MG63 (cell line): ENCODE data around the gene DDX46. TPM values are rescaled to one million over a fixed set of nuclear protein-coding genes. Genes with fewer than 3 reads are reported as not detected.

Experiments
- DNase-seq: peaks from one replicate; pipeline ENCODE4 v3.0.0-alpha.2; 2020
- H3K27me3 ChIP-seq: fragments of 250-450 bp; sonication (Bioruptor Pico); 2 replicates; pipeline ENCODE4 v1.5.1; 2020; ENCODE audit warnings: mild to moderate bottlenecking, moderate library complexity
- H3K36me3 ChIP-seq: fragments of 250-450 bp; sonication (Bioruptor Pico); 2 replicates; pipeline ENCODE4 v1.5.1; 2020; ENCODE audit warnings: mild to moderate bottlenecking, moderate library complexity
- H3K4me3 ChIP-seq: fragments of 250-450 bp; sonication (Bioruptor Pico); 2 replicates; pipeline ENCODE4 v1.5.1; 2020; ENCODE audit warnings: mild to moderate bottlenecking, moderate library complexity
- H3K9me3 ChIP-seq: fragments of 250-450 bp; sonication (Bioruptor Pico); 2 replicates; pipeline ENCODE4 v1.5.1; 2020; ENCODE audit warnings: mild to moderate bottlenecking, moderate library complexity
- total RNA-seq: library from RNA; depleted of rRNA; stranded (reverse); fragments of >200 nt; shearing (Covaris generic); gene quantifications from 2 replicates; pipeline ENCODE4 v1.2.3, GENCODE V29; 2014; ENCODE audit warnings: low replicate concordance

Gene DDX46
- total RNA-seq, 1 experiment from 2014 or later = 16.4 TPM

GRCh38 chr5:134769206-134769605 lies 10.6 kb downstream of the DDX46 start:
- H3K9me3 ChIP-seq = no peaks in the 10 kb centered on the region
- H3K4me3 ChIP-seq = no peak overlapping the region
- peak; percentile 49 for DNase-seq
- H3K27me3 ChIP-seq = no peaks in the 10 kb centered on the region
- peaks cover 97% of the 10 kb centered on the region for H3K36me3 ChIP-seq

GRCh38 chr5:134772461-134773125 lies 14.0 kb downstream of the DDX46 start:
- Histone ChIP-seq H3K4me3 (no peak overlapping the region), H3K36me3 (peaks cover 93% of the 10 kb centered on the region), H3K27me3 (no peaks in the 10 kb centered on the region), H3K9me3 (no peaks in the 10 kb centered on the region)
- DNase-seq = no peak

GRCh38 chr5:134777366-134777765 lies 18.8 kb downstream of the DDX46 start:
- no peak for DNase-seq
- H3K4me3 ChIP-seq = no peak overlapping the region
- H3K27me3 ChIP-seq = no peaks in the 10 kb centered on the region
- peaks cover 90% of the 10 kb centered on the region for H3K36me3 ChIP-seq
- no peaks in the 10 kb centered on the region for H3K9me3 ChIP-seq

GRCh38 chr5:134784241-134784920 lies 25.8 kb downstream of the DDX46 start:
- Histone ChIP-seq H3K4me3 (no peak overlapping the region), H3K27me3 (no peaks in the 10 kb centered on the region), H3K36me3 (peaks cover 74% of the 10 kb centered on the region), H3K9me3 (no peaks in the 10 kb centered on the region)
- DNase-seq = peak; percentile 59

- H3K36me3 ChIP-seq = peaks cover 74% of the 10 kb centered on the region
- H3K27me3 ChIP-seq = no peaks in the 10 kb centered on the region
- peak; percentile 66 for DNase-seq
- H3K4me3 ChIP-seq = no peak overlapping the region
- no peaks in the 10 kb centered on the region for H3K9me3 ChIP-seq
These were observed 26.5 kb downstream of the DDX46 start for GRCh38 chr5:134784946-134785620.

GRCh38 chr5:134787692-134788091 lies 29.1 kb downstream of the DDX46 start:
- peaks cover 78% of the 10 kb centered on the region for H3K36me3 ChIP-seq
- no peaks in the 10 kb centered on the region for H3K27me3 ChIP-seq
- H3K9me3 ChIP-seq = no peaks in the 10 kb centered on the region
- DNase-seq = no peak
- H3K4me3 ChIP-seq = no peak overlapping the region

GRCh38 chr5:134791580-134791979 lies 33.0 kb downstream of the DDX46 start:
- DNase-seq = no peak
- H3K27me3 ChIP-seq = no peaks in the 10 kb centered on the region
- peaks cover 92% of the 10 kb centered on the region for H3K36me3 ChIP-seq
- H3K9me3 ChIP-seq = no peaks in the 10 kb centered on the region
- H3K4me3 ChIP-seq = no peak overlapping the region

- H3K9me3 ChIP-seq = no peaks in the 10 kb centered on the region
- no peaks in the 10 kb centered on the region for H3K27me3 ChIP-seq
- no peak for DNase-seq
- H3K36me3 ChIP-seq = peaks cover 88% of the 10 kb centered on the region
- no peak overlapping the region for H3K4me3 ChIP-seq
These were observed 33.7 kb downstream of the DDX46 start for GRCh38 chr5:134792286-134792685.

GRCh38 chr5:134793111-134793510 lies 34.5 kb downstream of the DDX46 start:
- H3K27me3 ChIP-seq = no peaks in the 10 kb centered on the region
- no peak for DNase-seq
- no peak overlapping the region for H3K4me3 ChIP-seq
- H3K36me3 ChIP-seq = peaks cover 90% of the 10 kb centered on the region
- H3K9me3 ChIP-seq = no peaks in the 10 kb centered on the region

- Histone ChIP-seq H3K9me3 (no peaks in the 10 kb centered on the region), H3K4me3 (no peak overlapping the region), H3K36me3 (peaks cover 92% of the 10 kb centered on the region), H3K27me3 (no peaks in the 10 kb centered on the region)
- no peak for DNase-seq
These were observed 35.5 kb downstream of the DDX46 start for GRCh38 chr5:134794082-134794481.

GRCh38 chr5:134794819-134795218 lies 36.2 kb downstream of the DDX46 start:
- Histone ChIP-seq H3K9me3 (no peaks in the 10 kb centered on the region), H3K27me3 (no peaks in the 10 kb centered on the region), H3K4me3 (no peak overlapping the region), H3K36me3 (peaks cover 89% of the 10 kb centered on the region)
- DNase-seq = no peak

- DNase-seq = no peak
- Histone ChIP-seq H3K36me3 (peaks cover 80% of the 10 kb centered on the region), H3K4me3 (no peak overlapping the region), H3K27me3 (no peaks in the 10 kb centered on the region), H3K9me3 (no peaks in the 10 kb centered on the region)
These were observed 39.9 kb downstream of the DDX46 start for GRCh38 chr5:134798468-134798867.

GRCh38 chr5:134803821-134804220 lies 45.2 kb downstream of the DDX46 start:
- Histone ChIP-seq H3K27me3 (no peaks in the 10 kb centered on the region), H3K4me3 (no peak overlapping the region), H3K9me3 (no peaks in the 10 kb centered on the region), H3K36me3 (peaks cover 77% of the 10 kb centered on the region)
- DNase-seq = no peak

GRCh38 chr5:134813407-134813806 lies 54.8 kb downstream of the DDX46 start:
- Histone ChIP-seq H3K4me3 (no peak overlapping the region), H3K9me3 (no peaks in the 10 kb centered on the region), H3K36me3 (peaks cover 90% of the 10 kb centered on the region), H3K27me3 (no peaks in the 10 kb centered on the region)
- DNase-seq = no peak

- H3K36me3 ChIP-seq = peaks cover 89% of the 10 kb centered on the region
- H3K27me3 ChIP-seq = no peaks in the 10 kb centered on the region
- DNase-seq = no peak
- no peak overlapping the region for H3K4me3 ChIP-seq
- H3K9me3 ChIP-seq = no peaks in the 10 kb centered on the region
These were observed 55.2 kb downstream of the DDX46 start for GRCh38 chr5:134813827-134814226.

- no peak for DNase-seq
- H3K9me3 ChIP-seq = no peaks in the 10 kb centered on the region
- no peaks in the 10 kb centered on the region for H3K27me3 ChIP-seq
- H3K4me3 ChIP-seq = no peak overlapping the region
- H3K36me3 ChIP-seq = peaks cover 86% of the 10 kb centered on the region
These were observed 58.4 kb downstream of the DDX46 start for GRCh38 chr5:134817006-134817405.

- Histone ChIP-seq H3K9me3 (no peaks in the 10 kb centered on the region), H3K36me3 (peaks cover 83% of the 10 kb centered on the region), H3K4me3 (no peak overlapping the region), H3K27me3 (no peaks in the 10 kb centered on the region)
- no peak for DNase-seq
These were observed 60.2 kb downstream of the DDX46 start for GRCh38 chr5:134818776-134819175.
